Glomerular visceral epithelial cell (primary cell): ENCODE measurements around the gene EHHADH.

Source experiments
- DNase-seq: peaks from one replicate; pipeline ENCODE4 v3.0.0-alpha.2; 2016; ENCODE audit errors: extremely low spot score

The EHHADH gene

DNA sequence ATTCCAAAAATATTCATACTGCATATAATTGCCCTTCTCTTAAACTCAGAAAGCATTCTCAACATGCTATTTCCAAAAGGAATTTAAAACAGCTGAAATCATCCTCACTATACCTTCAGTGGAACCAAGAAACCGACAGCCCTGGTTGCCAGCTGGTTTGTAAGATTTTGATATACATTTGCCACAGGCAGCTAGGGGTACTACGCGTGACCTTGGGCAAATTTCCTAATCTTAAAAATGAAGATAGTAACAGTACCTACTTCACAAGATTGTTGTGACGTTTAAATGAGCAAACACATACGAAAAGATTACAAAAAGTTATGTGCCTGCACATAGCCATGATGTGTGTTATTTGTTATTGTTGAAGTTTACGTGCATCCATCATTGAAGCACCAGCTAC, 108.3 kb downstream of the EHHADH start:
- DNase-seq: no peak

DNA sequence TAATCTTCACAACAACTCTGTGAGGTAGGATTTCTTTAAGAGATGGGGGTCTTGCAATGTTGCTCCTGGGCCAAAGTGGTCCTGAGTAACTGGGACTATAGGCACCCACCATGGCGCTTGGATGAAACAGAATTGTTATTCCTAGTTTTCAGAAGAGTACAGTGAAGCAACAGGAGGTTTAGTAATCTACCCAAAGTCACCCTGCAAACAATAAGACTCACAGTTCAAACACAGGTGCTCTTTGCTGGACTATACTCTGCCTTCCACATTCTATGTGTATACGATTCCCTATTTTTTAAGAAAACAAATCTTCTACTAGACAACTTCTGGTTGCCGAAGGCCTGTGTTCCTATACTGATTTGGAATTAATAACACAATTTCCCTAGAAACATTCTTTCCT, 109.1 kb downstream of the EHHADH start:
- no peak for DNase-seq
